Gastrocnemius medialis (tissue), 4 donors: ENCODE results near the gene CLIP2. TPM values are rescaled to one million over a fixed set of nuclear protein-coding genes. Genes with fewer than 3 reads are reported as not detected.

Experiments
- ATAC-seq, 2 donors: fragments of 150-250 bp; one replicate each; pipeline ENCODE4 v1.9.1; 2016
- DNase-seq, 2 donors: peaks; one replicate each; pipeline ENCODE4 v3.0.0-alpha.2; 2019
- H3K27ac ChIP-seq, 4 donors: fragments of 200-600 bp; sonication (generic); 1 replicate in 1 of 4; 2 replicates in 3 of 4; pipeline ENCODE4 v1.5.1; 2016 to 2018; ENCODE audit warnings: mild to moderate bottlenecking in 2 of 4, moderate library complexity in 1 of 4
- H3K27me3 ChIP-seq, 3 donors: fragments of 200-600 bp; sonication (generic) in 2 of 3; 1 replicate in 1 of 3; 2 replicates in 2 of 3; pipeline versions ENCODE4 v1.5.1 to v1.6.0; 2016 to 2019; ENCODE audit warnings: mild to moderate bottlenecking in 1 of 3, moderate library complexity in 1 of 3
- H3K36me3 ChIP-seq, 2 donors: fragments of 200-600 bp; sonication (generic) in 1 of 2; one replicate each; pipeline ENCODE4 v1.5.1; 2017 to 2018
- H3K4me1 ChIP-seq, 2 donors: fragments of 200-600 bp; sonication (generic) in 1 of 2; one replicate each; pipeline ENCODE4 v1.5.1; 2016 to 2017; ENCODE audit warnings: mild to moderate bottlenecking in 2 of 2
- H3K4me3 ChIP-seq, 4 donors: fragments of 200-600 bp; sonication (generic) in 3 of 4; 1 replicate in 1 of 4; 2 replicates in 3 of 4; pipeline ENCODE4 v1.5.1; 2016 to 2019; ENCODE audit warnings: mild to moderate bottlenecking in 2 of 4
- H3K9me3 ChIP-seq, 3 donors: fragments of 200-600 bp; sonication (generic) in 2 of 3; 1 replicate in 1 of 3; 2 replicates in 2 of 3; pipeline ENCODE4 v1.5.1; 2016 to 2019
- POLR2A ChIP-seq, 2 donors: fragments of 450-650 bp; IDR thresholded peaks; one replicate each; pipeline ENCODE4 v1.6.1; 2017; ENCODE audit warnings: antibody characterized with exemption in 2 of 2, mild to moderate bottlenecking in 2 of 2, moderate library complexity in 2 of 2
- in situ Hi-C, 4 donors: fragments of 200-750 bp; cut with MboI; loops; one replicate each; pipeline versions ENCODE4 v1.15.0 to v1.8.0; 2017; ENCODE audit warnings: low sequenced_read_pairs in 4 of 4
- intact Hi-C: fragments of 100-400 bp; cut with DNase I; formaldehyde crosslinking; loops from one replicate; pipeline ENCODE4 v1.15.1; 2023; ENCODE audit warnings: low total_unique reads
- total RNA-seq, 4 donors: library from RNA; depleted of rRNA; stranded (reverse); fragments of >200 nt; gene quantifications; one replicate each; pipeline versions ENCODE4 v1.1.0 to v1.2.3, GENCODE V29; 2016
- TF ChIP-seq, protein P1 (sequence below), 5 experiments: fragments of 450-650 bp in 3 of 5; fragments of 200-600 bp in 2 of 5; sonication (generic) in 2 of 5; IDR thresholded peaks in 4 of 5; conservative IDR thresholded peaks in 1 of 5; 1 replicate in 4 of 5; 2 replicates in 1 of 5; pipeline ENCODE4 v1.5.1; 2016 to 2019; ENCODE audit warnings: antibody characterized with exemption in 5 of 5, mild to moderate bottlenecking in 3 of 5, moderate library complexity in 3 of 5

Gene CLIP2
- total RNA-seq, 4 donors from 2014 or later: 2.0 to 10.0 (median 4.2) TPM

DNA sequence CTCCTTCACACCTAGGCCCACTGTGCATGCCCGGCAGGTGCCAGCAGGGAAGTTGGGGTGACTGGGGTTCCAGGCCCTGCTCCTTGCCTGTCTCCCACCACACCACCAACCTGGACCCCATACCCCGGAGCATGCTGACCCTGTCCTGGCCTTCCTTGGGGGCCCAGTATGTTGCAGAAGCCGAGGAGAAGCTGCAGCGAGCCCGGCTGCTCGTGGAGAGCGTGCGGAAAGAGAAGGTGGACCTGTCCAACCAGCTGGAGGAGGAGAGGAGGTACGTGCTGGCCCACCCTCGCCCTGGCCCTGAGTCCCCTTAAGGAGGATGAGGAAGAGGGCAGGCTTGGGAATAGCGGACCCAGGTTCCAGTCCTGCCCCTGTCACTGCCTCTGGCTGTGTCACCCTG, 70.8 kb downstream of the CLIP2 start:
- in situ Hi-C loops: no loop called here
- intact Hi-C loops: no loop called here
- no peaks in the 10 kb centered on the region for H3K27me3 ChIP-seq
- H3K4me1 ChIP-seq: no peaks in the 10 kb centered on the region
- peaks cover 0 to 4% of the 10 kb centered on the region in 2 donors for H3K36me3 ChIP-seq
- no peak overlapping the region for H3K27ac ChIP-seq
- no peak for TF ChIP-seq POLR2A (IDR thresholded peaks at IDR 0.05)
- TF ChIP-seq, protein P1, sequence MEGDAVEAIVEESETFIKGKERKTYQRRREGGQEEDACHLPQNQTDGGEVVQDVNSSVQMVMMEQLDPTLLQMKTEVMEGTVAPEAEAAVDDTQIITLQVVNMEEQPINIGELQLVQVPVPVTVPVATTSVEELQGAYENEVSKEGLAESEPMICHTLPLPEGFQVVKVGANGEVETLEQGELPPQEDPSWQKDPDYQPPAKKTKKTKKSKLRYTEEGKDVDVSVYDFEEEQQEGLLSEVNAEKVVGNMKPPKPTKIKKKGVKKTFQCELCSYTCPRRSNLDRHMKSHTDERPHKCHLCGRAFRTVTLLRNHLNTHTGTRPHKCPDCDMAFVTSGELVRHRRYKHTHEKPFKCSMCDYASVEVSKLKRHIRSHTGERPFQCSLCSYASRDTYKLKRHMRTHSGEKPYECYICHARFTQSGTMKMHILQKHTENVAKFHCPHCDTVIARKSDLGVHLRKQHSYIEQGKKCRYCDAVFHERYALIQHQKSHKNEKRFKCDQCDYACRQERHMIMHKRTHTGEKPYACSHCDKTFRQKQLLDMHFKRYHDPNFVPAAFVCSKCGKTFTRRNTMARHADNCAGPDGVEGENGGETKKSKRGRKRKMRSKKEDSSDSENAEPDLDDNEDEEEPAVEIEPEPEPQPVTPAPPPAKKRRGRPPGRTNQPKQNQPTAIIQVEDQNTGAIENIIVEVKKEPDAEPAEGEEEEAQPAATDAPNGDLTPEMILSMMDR (IDR thresholded peaks at IDR 0.05 in 4 of 5, conservative IDR thresholded peaks at IDR 0.05 in 1 of 5): no peak
- H3K9me3 ChIP-seq: no peaks in the 10 kb centered on the region
- no peak overlapping the region for H3K4me3 ChIP-seq
- no peak for DNase-seq
- ATAC-seq: no peak

GRCh38 chr7:74362266-74362665, 73.1 kb downstream of the CLIP2 start:
- in situ Hi-C loops (no loop called here), intact Hi-C loops (no loop called here)
- no peak for DNase-seq
- Histone ChIP-seq H3K27me3 (no peaks in the 10 kb centered on the region), H3K4me3 (no peak overlapping the region), H3K36me3 (no peaks in the 10 kb centered on the region), H3K27ac (no peak overlapping the region), H3K9me3 (no peaks in the 10 kb centered on the region), H3K4me1 (no peaks in the 10 kb centered on the region)
- no peak for TF ChIP-seq POLR2A (IDR thresholded peaks at IDR 0.05)
- TF ChIP-seq, protein P1 (IDR thresholded peaks at IDR 0.05 in 4 of 5, conservative IDR thresholded peaks at IDR 0.05 in 1 of 5): no peak
- no peak for ATAC-seq

- TF ChIP-seq, protein P1 (IDR thresholded peaks at IDR 0.05 in 4 of 5, conservative IDR thresholded peaks at IDR 0.05 in 1 of 5): no peak
- no peak for TF ChIP-seq POLR2A (IDR thresholded peaks at IDR 0.05)
- in situ Hi-C loops (no loop called here), intact Hi-C loops (no loop called here)
- DNase-seq: no peak
- H3K4me1 ChIP-seq: no peaks in the 10 kb centered on the region
- no peak overlapping the region for H3K4me3 ChIP-seq
- no peaks in the 10 kb centered on the region for H3K9me3 ChIP-seq
- no peak for ATAC-seq
- no peaks in the 10 kb centered on the region for H3K27me3 ChIP-seq
- no peaks in the 10 kb centered on the region for H3K36me3 ChIP-seq
- no peak overlapping the region for H3K27ac ChIP-seq
Measured at GRCh38 chr7:74364061-74364460, 74.9 kb downstream of the CLIP2 start.

GRCh38 chr7:74365322-74366022, 76.3 kb downstream of the CLIP2 start:
- TF ChIP-seq, protein P1 (IDR thresholded peaks at IDR 0.05 in 4 of 5, conservative IDR thresholded peaks at IDR 0.05 in 1 of 5): no peak
- no peak for TF ChIP-seq POLR2A (IDR thresholded peaks at IDR 0.05)
- peak; percentile 10 to 29 for DNase-seq
- H3K4me3 ChIP-seq: no peak overlapping the region
- no peaks in the 10 kb centered on the region for H3K36me3 ChIP-seq
- peak; percentile 44 to 50 for ATAC-seq
- H3K4me1 ChIP-seq: no peaks in the 10 kb centered on the region
- no peaks in the 10 kb centered on the region for H3K9me3 ChIP-seq
- intact Hi-C loops: no loop called here
- in situ Hi-C loops: no loop called here
- no peaks in the 10 kb centered on the region for H3K27me3 ChIP-seq
- no peak overlapping the region for H3K27ac ChIP-seq
